ENCODE measurements around the gene ATAD2B. TPM values are rescaled to one million over a fixed set of nuclear protein-coding genes. Genes with fewer than 3 reads are reported as not detected.

ATAD2B gene
- total RNA-seq, 2 experiments from 2014 or later: 13.2 to 14.3 TPM

- Mint-ChIP-seq H3K36me3 (peaks cover 9% of the 10 kb centered on the region), H3K27me3 (no peaks in the 10 kb centered on the region), H3K4me1 (ENCODE audit: low read depth) (peaks cover 7% of the 10 kb centered on the region), H3K27ac (no peak overlapping the region), H3K9me3 (no peaks in the 10 kb centered on the region), H3K4me3 (no peak overlapping the region)
- POLR2A ChIA-PET: no interaction called here
- CTCF ChIA-PET: no interaction called here
- intact Hi-C loops (cut with micrococcal nuclease): no loop called here
- DNase-seq: no peak
Measured at GRCh38 chr2:23809150-23809549, 117.8 kb downstream of the ATAD2B start.

DNA sequence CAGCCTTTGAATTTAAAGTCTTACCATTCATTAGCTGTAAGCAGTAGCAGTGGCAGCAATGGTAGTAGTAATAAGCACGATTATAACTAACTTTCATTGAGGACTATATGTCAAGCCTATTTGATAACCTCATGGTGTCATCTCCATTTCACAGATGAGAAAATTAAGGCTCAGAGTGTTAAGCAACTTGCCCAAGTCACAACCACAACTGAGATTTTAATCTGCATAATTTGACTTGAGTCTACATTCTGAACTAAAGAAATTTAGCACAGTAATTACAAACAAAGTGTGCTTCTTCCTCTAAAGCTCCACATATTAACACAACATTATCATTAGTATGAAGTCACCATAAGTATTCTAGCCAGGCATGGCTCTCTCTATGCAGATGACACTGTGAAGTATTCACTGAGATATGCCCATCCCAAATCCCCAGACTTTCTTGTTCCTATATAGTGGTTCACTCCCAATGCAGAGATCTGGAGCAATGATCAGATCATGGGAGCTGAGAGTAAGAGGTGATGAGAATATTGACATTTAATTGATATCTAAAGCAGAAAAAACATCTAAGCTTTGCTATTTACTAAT, 120.2 kb downstream of the ATAD2B start:
- ChIA-PET POLR2A (no interaction called here), CTCF (interaction anchor here (1.2 kb wide), 1 partner anchor 18 kb away, joined by 8 read pairs; no protein-coding TSS in a partner anchor)
- intact Hi-C loops (cut with micrococcal nuclease): no loop called here
- DNase-seq: no peak
- H3K4me3 Mint-ChIP-seq: no peak overlapping the region
- no peaks in the 10 kb centered on the region for H3K27me3 Mint-ChIP-seq
- H3K4me1 Mint-ChIP-seq (ENCODE audit: low read depth): peaks cover 7% of the 10 kb centered on the region
- H3K36me3 Mint-ChIP-seq: peaks cover 9% of the 10 kb centered on the region
- no peaks in the 10 kb centered on the region for H3K9me3 Mint-ChIP-seq
- no peak overlapping the region for H3K27ac Mint-ChIP-seq

DNA sequence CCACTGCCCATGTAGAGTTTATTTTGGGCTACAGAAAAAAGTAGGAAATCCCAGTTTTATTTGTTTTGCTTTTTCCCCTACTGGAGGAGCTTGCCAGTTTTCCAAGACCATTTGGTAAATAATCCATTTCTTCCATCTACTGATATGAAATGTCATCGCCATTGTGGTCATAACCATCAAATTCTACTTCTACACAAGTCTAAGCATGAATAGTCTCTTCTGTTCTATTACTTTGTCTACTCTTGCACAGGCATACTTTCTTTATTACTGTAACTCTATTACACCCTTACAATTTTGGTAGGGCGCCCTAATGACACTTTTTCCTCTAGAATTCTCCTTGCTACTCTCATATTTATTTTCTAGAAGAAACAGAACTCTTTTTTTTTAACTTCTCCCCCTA, 120.7 kb downstream of the ATAD2B start:
- DNase-seq: no peak
- intact Hi-C loops (cut with micrococcal nuclease): no loop called here
- Mint-ChIP-seq H3K27ac (no peak overlapping the region), H3K4me1 (ENCODE audit: low read depth) (peaks cover 7% of the 10 kb centered on the region), H3K4me3 (no peak overlapping the region), H3K9me3 (no peaks in the 10 kb centered on the region), H3K36me3 (peaks cover 9% of the 10 kb centered on the region), H3K27me3 (no peaks in the 10 kb centered on the region)
- ChIA-PET CTCF (interaction anchor here (1.2 kb wide), 1 partner anchor 18 kb away, joined by 8 read pairs; no protein-coding TSS in a partner anchor), POLR2A (no interaction called here)

GRCh38 chr2:23803965-23804542, 122.9 kb downstream of the ATAD2B start:
- Mint-ChIP-seq H3K4me1 (ENCODE audit: low read depth) (peaks cover under 1% of the 10 kb centered on the region), H3K4me3 (no peak overlapping the region), H3K9me3 (no peaks in the 10 kb centered on the region), H3K27ac (no peak overlapping the region), H3K36me3 (peaks cover 7% of the 10 kb centered on the region), H3K27me3 (no peaks in the 10 kb centered on the region)
- CTCF ChIA-PET: interaction anchor here (1.4 kb wide), 1 partner anchor 21 kb away, joined by 3 read pairs; no protein-coding TSS in a partner anchor
- intact Hi-C loops (cut with micrococcal nuclease): no loop called here
- no peak for DNase-seq
- POLR2A ChIA-PET: no interaction called here

DNA sequence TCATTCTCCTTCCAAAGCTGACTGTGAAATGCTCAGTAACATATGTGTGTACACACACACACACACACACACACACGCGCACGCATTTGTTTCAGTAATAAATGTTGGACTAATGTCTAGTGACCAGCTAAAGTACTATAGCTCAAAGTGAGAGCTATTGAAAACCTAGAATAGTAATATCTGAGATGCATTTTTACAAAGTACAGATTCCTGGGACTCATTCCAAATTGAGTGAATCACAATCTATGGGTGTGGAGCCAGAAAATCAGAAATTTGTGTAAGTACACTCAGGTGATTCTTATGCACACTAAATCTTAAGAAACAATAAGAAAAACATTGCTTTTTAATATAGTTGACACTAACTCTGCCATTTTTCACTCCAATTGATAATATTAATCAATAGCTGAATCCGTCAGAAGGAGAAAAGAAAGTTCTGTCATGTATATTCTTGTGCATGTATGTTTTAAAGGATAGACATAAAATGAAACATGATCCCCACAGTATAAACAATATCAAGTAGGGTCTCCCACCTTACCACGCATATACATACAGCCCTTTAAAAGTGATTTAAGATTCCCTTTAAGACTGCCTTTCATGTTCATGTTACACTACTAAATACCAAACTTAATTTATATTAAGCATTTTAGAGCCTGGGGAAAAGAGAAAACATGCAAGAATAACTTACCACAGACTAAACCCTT, 123.5 kb downstream of the ATAD2B start:
- no peaks in the 10 kb centered on the region for H3K9me3 Mint-ChIP-seq
- no peak for DNase-seq
- intact Hi-C loops (cut with micrococcal nuclease): no loop called here
- ChIA-PET POLR2A (no interaction called here), CTCF (interaction anchor here (0.5 to 2.5 kb wide), 3 partner anchors 21 to 128 kb away, joined by 3 to 6 read pairs (median 3); no protein-coding TSS in a partner anchor)
- no peaks in the 10 kb centered on the region for H3K4me1 Mint-ChIP-seq (ENCODE audit: low read depth)
- H3K27ac Mint-ChIP-seq: no peak overlapping the region
- H3K27me3 Mint-ChIP-seq: no peaks in the 10 kb centered on the region
- H3K36me3 Mint-ChIP-seq: peaks cover 7% of the 10 kb centered on the region
- no peak overlapping the region for H3K4me3 Mint-ChIP-seq

DNA sequence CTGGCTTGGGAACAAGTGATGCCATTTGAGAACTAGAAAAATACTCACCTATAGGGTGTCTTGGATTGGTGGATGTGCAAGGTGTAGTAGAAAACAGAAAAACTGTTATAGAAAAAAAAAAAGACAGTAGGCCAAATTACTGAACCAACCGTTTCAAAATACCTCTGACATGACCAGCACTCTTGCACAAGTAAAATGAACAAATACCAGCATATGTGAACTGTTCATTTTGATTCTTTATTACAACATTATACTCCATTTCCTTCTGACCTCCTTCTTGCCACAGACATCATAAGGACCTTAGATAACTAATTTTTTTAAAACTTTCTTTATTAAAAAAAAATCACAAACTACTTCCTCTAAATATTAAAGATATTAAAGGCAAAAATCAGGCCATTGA, 125.5 kb downstream of the ATAD2B start:
- Mint-ChIP-seq H3K27me3 (no peaks in the 10 kb centered on the region), H3K36me3 (peaks cover 9% of the 10 kb centered on the region), H3K9me3 (no peaks in the 10 kb centered on the region), H3K4me1 (ENCODE audit: low read depth) (no peaks in the 10 kb centered on the region), H3K27ac (no peak overlapping the region), H3K4me3 (no peak overlapping the region)
- no peak for DNase-seq
- POLR2A ChIA-PET: no interaction called here
- intact Hi-C loops (cut with micrococcal nuclease): no loop called here
- CTCF ChIA-PET: interaction anchor here (2.5 kb wide), 1 partner anchor 23 kb away, joined by 6 read pairs; no protein-coding TSS in a partner anchor

DNA sequence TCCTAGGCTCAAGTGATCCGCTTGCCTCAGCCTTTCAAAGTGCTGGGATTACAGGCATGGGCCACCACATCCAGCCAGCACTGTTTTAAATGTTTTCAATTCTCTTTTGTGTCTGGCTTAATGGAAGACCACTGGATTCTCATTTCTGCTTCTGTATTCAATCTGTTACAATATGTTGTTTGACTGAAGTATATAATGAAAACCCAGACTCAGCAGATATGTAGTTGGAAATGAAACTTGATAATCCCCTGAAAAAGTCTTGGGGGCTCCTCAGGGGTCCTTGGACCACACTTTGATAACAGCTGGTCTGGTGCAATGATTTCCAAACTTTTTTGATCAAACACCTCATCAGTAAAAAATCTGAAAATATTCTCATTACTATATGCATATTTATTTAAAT, 132.7 kb downstream of the ATAD2B start:
- ChIA-PET POLR2A (no interaction called here), CTCF (no interaction called here)
- Mint-ChIP-seq H3K4me1 (ENCODE audit: low read depth) (peaks cover 9% of the 10 kb centered on the region), H3K4me3 (no peak overlapping the region), H3K27ac (no peak overlapping the region), H3K27me3 (no peaks in the 10 kb centered on the region), H3K36me3 (peaks cover 4% of the 10 kb centered on the region), H3K9me3 (no peaks in the 10 kb centered on the region)
- intact Hi-C loops (cut with micrococcal nuclease): no loop called here
- no peak for DNase-seq

- DNase-seq: no peak
- intact Hi-C loops (cut with micrococcal nuclease): no loop called here
- H3K4me3 Mint-ChIP-seq: no peak overlapping the region
- ChIA-PET CTCF (no interaction called here), POLR2A (no interaction called here)
- no peaks in the 10 kb centered on the region for H3K27me3 Mint-ChIP-seq
- no peaks in the 10 kb centered on the region for H3K9me3 Mint-ChIP-seq
- H3K36me3 Mint-ChIP-seq: peaks cover 4% of the 10 kb centered on the region
- peaks cover 16% of the 10 kb centered on the region for H3K4me1 Mint-ChIP-seq (ENCODE audit: low read depth)
- no peak overlapping the region for H3K27ac Mint-ChIP-seq
Measured at GRCh38 chr2:23793476-23793875, 133.4 kb downstream of the ATAD2B start.

DNA sequence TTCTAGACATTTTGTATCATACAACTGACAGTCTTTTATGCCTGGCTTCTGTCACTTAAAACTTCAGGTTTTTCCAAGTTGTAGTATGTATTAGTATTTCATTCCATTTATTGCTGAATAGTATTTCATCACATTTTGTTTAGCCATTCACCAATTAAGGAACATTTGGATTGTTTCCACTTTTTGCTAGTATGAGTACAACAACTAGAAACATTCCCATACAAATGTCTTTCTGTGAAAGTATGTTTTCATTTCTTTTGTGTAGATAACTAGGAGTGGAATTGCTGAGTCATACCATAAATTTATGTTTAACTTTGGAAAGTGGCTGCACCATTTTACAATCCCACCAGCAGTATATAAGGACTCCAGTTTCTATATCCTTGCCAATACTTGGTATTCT, 135.9 kb downstream of the ATAD2B start:
- H3K27ac Mint-ChIP-seq: no peak overlapping the region
- H3K36me3 Mint-ChIP-seq: peaks cover 5% of the 10 kb centered on the region
- intact Hi-C loops (cut with micrococcal nuclease): no loop called here
- no peak overlapping the region for H3K4me3 Mint-ChIP-seq
- H3K27me3 Mint-ChIP-seq: no peaks in the 10 kb centered on the region
- CTCF ChIA-PET: no interaction called here
- POLR2A ChIA-PET: no interaction called here
- H3K4me1 Mint-ChIP-seq (ENCODE audit: low read depth): peaks cover 26% of the 10 kb centered on the region
- no peaks in the 10 kb centered on the region for H3K9me3 Mint-ChIP-seq
- DNase-seq: no peak

GRCh38 chr2:23789012-23789411, 137.9 kb downstream of the ATAD2B start:
- H3K36me3 Mint-ChIP-seq: peaks cover 11% of the 10 kb centered on the region
- ChIA-PET CTCF (no interaction called here), POLR2A (no interaction called here)
- intact Hi-C loops (cut with micrococcal nuclease): no loop called here
- H3K4me3 Mint-ChIP-seq: no peak overlapping the region
- H3K27ac Mint-ChIP-seq: no peak overlapping the region
- DNase-seq: no peak
- H3K27me3 Mint-ChIP-seq: no peaks in the 10 kb centered on the region
- no peaks in the 10 kb centered on the region for H3K9me3 Mint-ChIP-seq
- peaks cover 26% of the 10 kb centered on the region for H3K4me1 Mint-ChIP-seq (ENCODE audit: low read depth)

DNA sequence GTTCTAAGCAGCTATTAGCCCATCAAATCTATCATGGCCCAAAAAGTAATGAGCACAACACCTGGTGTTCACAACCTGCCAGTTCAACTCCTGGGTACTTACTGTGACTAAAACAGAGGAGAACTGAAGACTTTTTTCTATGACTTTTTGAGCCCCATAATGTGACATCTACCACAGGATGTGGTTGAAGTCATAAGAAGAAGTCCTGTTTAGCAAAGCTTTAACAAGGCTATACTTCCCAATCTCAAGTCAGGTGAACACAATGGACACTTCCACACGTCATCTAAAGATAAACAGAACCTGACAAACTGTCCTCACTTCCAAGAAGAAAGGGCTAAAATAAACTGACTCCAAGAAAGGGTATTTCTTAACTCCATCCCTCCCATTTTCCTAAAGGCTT, 138.8 kb downstream of the ATAD2B start:
- peaks cover 11% of the 10 kb centered on the region for H3K36me3 Mint-ChIP-seq
- CTCF ChIA-PET: interaction anchor here (1.0 kb wide), 1 partner anchor 37 kb away, joined by 3 read pairs; no protein-coding TSS in a partner anchor
- H3K27ac Mint-ChIP-seq: no peak overlapping the region
- no peak overlapping the region for H3K4me3 Mint-ChIP-seq
- H3K4me1 Mint-ChIP-seq (ENCODE audit: low read depth): peaks cover 26% of the 10 kb centered on the region
- no peaks in the 10 kb centered on the region for H3K27me3 Mint-ChIP-seq
- intact Hi-C loops (cut with micrococcal nuclease): no loop called here
- H3K9me3 Mint-ChIP-seq: no peaks in the 10 kb centered on the region
- POLR2A ChIA-PET: no interaction called here
- DNase-seq: no peak

DNA sequence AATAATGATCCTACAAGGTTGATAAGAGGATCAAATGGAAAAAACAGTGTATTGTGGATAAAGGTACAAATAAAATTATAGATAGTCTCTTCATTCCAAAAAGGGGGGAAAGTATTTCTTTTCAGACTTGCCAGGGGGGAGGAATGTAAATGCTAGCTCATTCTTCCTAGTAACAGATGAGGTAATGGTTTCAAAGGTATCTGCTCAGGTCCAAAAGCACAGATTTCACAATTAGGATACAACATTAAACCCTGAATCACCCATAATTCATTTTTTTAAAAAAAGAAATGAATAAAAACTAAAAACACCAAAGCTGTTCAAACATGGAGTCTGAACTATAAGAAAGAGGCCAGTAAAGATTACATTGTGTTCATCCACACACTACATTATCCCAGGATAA, 142.0 kb downstream of the ATAD2B start:
- Mint-ChIP-seq H3K27ac (no peak overlapping the region), H3K27me3 (no peaks in the 10 kb centered on the region), H3K4me1 (ENCODE audit: low read depth) (peaks cover 23% of the 10 kb centered on the region), H3K36me3 (peaks cover 13% of the 10 kb centered on the region), H3K9me3 (no peaks in the 10 kb centered on the region), H3K4me3 (no peak overlapping the region)
- CTCF ChIA-PET: interaction anchor here (0.7 kb wide), 1 partner anchor 997 kb away, joined by 3 read pairs; no protein-coding TSS in a partner anchor
- intact Hi-C loops (cut with micrococcal nuclease): no loop called here
- no peak for DNase-seq
- POLR2A ChIA-PET: no interaction called here

GRCh38 chr2:23782646-23783045, 144.3 kb downstream of the ATAD2B start:
- intact Hi-C loops (cut with micrococcal nuclease): no loop called here
- ChIA-PET POLR2A (no interaction called here), CTCF (no interaction called here)
- DNase-seq: no peak
- H3K27ac Mint-ChIP-seq: no peak overlapping the region
- H3K4me1 Mint-ChIP-seq (ENCODE audit: low read depth): peaks cover 2% of the 10 kb centered on the region
- no peaks in the 10 kb centered on the region for H3K27me3 Mint-ChIP-seq
- peaks cover 13% of the 10 kb centered on the region for H3K36me3 Mint-ChIP-seq
- H3K9me3 Mint-ChIP-seq: no peaks in the 10 kb centered on the region
- no peak overlapping the region for H3K4me3 Mint-ChIP-seq
